IPS-18a (cell line): ENCODE measurements around the gene HMGA1.
"Not testable (repeated sequence)": the region's sequence is repeated elsewhere in the genome, so short reads cannot be mapped to it uniquely, and the experiment has no call there.

Source experiments
- H3K27ac ChIP-seq: one replicate; pipeline ENCODE4 v1.5.1; 2013; ENCODE audit warnings: low read length
- H3K27me3 ChIP-seq: one replicate; pipeline ENCODE4 v1.6.1; 2013; ENCODE audit warnings: mild to moderate bottlenecking, low read length; ENCODE audit not compliant: control insufficient read depth, insufficient read depth
- H3K36me3 ChIP-seq: one replicate; pipeline ENCODE4 v1.6.1; 2013; ENCODE audit warnings: low read depth, low read length; ENCODE audit not compliant: control insufficient read depth
- H3K4me1 ChIP-seq: one replicate; pipeline ENCODE4 v1.6.1; 2013; ENCODE audit warnings: low read depth, low read length; ENCODE audit not compliant: control insufficient read depth
- H3K4me3 ChIP-seq: one replicate; pipeline ENCODE4 v1.5.1; 2013; ENCODE audit warnings: low read length
- H3K9ac ChIP-seq: one replicate; pipeline ENCODE4 v1.6.1; 2013; ENCODE audit warnings: mild to moderate bottlenecking, low read length, moderate library complexity
- H3K9me3 ChIP-seq: one replicate; pipeline ENCODE4 v1.6.1; 2013; ENCODE audit warnings: low read depth, low read length; ENCODE audit not compliant: control insufficient read depth

HMGA1 gene

DNA sequence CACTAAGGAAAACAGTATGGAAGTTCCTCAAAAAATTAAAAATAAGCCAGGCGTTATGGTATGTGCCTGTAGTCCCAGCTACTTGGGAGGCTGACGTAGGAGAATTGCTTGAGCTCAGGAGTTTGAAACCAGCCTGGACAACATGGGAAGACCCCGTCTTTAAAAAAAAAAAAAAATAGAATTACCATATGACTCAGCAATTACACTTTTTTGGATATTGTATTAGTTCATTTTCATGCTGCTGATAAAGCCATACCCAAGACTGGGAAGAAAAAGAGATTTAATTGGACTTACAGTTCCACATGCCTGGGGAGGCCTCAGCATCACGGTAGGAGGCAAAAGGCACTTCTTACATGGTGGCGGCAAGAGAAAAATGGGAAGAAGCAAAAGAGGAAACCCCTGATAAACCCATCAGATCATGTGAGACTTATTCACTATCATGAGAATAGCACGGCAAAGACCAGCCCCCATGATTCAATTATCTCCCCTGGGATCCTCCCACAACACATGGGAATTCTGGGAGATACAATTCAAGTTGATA, 22.9 kb downstream of the HMGA1 start:
- H3K27me3 ChIP-seq, result no peaks in the 10 kb centered on the region
- H3K27ac ChIP-seq, result no peak overlapping the region
- no peaks in the 10 kb centered on the region for H3K4me1 ChIP-seq
- no peak overlapping the region for H3K4me3 ChIP-seq
- H3K36me3 ChIP-seq, result no peaks in the 10 kb centered on the region
- no peaks in the 10 kb centered on the region for H3K9me3 ChIP-seq
- no peak overlapping the region for H3K9ac ChIP-seq

DNA sequence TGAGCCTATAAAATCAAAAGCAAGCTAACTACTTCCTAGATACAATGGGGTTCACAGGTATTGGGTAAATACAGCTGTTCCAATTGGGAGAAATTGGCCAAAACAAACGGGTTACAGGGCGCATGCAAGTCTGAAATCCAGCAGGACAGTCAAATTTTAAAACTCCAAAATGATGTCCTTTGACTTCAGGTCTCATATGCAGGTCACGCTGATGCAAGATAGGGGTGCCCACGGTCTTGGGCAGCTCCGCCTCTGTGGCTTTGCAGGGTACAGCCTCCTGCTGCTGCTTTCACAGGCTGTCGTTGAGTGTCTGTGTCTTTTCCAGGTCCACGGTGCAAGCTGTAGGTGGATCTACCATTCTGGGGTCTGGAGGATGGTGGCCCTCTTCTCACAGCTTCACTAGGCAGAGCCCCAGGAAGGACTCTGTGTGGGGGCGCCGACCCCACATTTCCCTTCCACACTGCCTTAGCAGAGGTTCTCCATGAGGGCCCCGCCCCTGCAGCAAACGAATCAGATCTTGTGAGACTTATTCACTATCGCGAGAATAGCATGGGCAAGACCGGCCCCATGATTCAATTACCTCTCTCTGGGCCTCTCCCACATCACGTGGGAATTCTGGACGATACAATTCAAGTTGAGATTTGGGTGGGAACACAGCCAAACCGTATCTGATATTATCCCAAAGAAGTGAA, 24.0 kb downstream of the HMGA1 start:
- H3K9me3 ChIP-seq, result no peaks in the 10 kb centered on the region
- no peak overlapping the region for H3K9ac ChIP-seq
- H3K4me3 ChIP-seq, result no peak overlapping the region
- no peak overlapping the region for H3K27ac ChIP-seq
- H3K36me3 ChIP-seq, result no peaks in the 10 kb centered on the region
- no peaks in the 10 kb centered on the region for H3K27me3 ChIP-seq
- H3K4me1 ChIP-seq, result no peaks in the 10 kb centered on the region

GRCh38 chr6:34263484-34263883, 26.8 kb downstream of the HMGA1 start:
- H3K4me1 ChIP-seq, H3K27ac ChIP-seq, H3K9ac ChIP-seq, H3K27me3 ChIP-seq, H3K9me3 ChIP-seq, H3K36me3 ChIP-seq, H3K4me3 ChIP-seq: not testable (repeated sequence)

DNA sequence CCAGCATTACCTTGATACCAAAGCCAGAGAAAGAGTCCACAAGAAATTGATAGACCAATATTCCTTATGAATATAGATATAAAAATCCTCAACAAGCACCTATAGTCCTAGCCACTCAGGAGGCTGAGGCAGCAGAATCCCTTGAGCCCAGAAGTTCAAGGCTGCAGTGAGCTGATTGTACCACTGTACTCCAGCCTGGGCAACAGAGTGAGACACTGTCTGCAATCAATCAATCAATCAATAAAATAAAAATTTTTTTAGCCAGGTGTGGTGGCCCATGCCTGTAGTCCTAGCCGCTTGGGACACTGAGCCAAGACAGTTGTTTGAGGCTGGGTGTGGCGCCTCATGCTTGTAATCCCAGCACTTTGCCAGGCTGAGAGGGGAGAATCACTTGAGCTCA, 31.1 kb downstream of the HMGA1 start:
- Histone ChIP-seq H3K4me3 (no peak overlapping the region), H3K27ac (no peak overlapping the region), H3K9ac (no peak overlapping the region), H3K27me3 (no peaks in the 10 kb centered on the region), H3K36me3 (no peaks in the 10 kb centered on the region), H3K9me3 (no peaks in the 10 kb centered on the region), H3K4me1 (no peaks in the 10 kb centered on the region)

DNA sequence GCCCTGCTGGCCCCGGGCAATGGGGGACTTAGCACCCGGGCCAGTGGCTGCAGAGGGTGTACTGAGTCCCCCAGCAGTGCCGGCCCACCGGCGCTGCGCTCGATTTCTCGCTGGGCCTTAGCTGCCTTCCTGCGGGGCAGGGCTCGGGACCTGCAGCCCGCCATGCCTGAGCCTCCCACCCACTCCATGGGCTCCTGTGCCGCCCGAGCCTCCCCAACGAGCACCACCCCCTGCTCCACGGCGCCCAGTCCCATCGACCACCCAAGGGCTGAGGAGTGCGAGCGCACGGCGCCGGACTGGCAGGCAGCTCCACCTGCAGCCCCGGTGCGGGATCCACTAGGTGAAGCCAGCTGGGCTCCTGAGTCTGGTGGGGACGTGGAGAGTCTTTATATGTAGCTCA, 32.5 kb downstream of the HMGA1 start:
- H3K36me3 ChIP-seq, H3K4me1 ChIP-seq, H3K27ac ChIP-seq, H3K27me3 ChIP-seq, H3K4me3 ChIP-seq, H3K9ac ChIP-seq, H3K9me3 ChIP-seq: not testable (repeated sequence)

DNA sequence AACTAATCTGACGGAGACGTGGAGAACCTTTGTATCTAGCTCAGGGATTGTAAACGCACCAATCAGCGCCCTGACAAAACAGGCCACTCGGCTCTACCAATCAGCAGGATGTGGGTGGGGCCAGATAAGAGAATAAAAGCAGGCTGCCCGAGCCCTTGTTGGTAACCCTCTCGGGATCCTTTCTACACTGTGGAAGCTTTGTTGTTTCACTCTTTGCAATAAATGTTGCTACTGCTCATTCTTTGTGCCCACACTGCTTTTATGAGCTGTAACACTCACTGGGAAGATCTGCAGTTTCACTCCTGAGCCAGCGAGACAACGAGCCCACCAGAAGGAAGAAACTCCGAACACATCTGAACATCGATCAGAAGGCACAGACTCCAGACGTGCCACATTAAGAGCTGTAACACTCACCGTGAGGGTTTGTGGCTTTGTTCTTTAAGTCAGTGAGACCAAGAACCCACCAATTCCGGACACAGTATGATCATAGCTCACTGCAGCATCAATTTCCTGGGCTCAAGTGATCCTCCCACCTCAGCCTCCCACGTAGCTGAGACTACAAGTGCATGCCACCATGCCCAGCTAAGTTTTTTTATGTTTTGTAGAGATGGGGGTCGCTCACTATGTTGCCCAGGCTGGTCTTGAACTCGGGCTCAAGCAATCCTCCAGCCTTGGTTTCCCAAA, 33.1 kb downstream of the HMGA1 start:
- not testable (repeated sequence) for H3K9me3 ChIP-seq, H3K9ac ChIP-seq, H3K4me3 ChIP-seq, H3K27me3 ChIP-seq, H3K27ac ChIP-seq, H3K4me1 ChIP-seq, H3K36me3 ChIP-seq

GRCh38 chr6:34272013-34272926, 35.6 kb downstream of the HMGA1 start:
- Histone ChIP-seq H3K4me1 (no peaks in the 10 kb centered on the region), H3K27me3 (no peaks in the 10 kb centered on the region), H3K9me3 (no peaks in the 10 kb centered on the region), H3K4me3 (no peak overlapping the region), H3K36me3 (no peaks in the 10 kb centered on the region), H3K9ac (no peak overlapping the region), H3K27ac (no peak overlapping the region)

DNA sequence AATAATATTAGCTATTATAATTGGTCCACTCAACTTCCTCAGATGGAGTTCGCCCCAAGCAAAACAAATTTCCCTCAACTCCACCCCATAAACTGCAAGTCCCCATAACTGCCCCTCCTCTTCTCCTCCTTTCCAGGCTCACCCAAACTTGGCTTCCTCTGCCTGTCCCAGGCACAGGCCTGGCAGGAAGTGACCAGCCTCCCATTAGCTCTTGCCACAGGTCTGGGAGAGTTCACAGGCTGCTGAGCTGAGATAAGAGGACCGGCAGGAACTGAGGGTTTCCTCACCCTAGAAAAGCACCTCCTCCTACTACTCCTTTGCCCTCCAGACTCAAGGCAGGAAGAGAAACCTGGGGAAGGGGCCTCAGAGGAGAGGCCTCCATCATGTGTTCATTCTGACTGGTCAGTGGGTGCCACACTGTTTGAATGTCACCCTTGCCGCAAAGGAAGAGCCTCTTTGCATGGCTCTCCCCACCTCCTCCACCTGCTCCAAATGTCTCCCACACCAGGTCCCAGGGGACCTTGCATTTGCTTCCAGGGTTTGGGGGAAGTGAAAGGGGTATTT, 36.7 kb downstream of the HMGA1 start:
- no peak overlapping the region for H3K9ac ChIP-seq
- no peaks in the 10 kb centered on the region for H3K4me1 ChIP-seq
- no peak overlapping the region for H3K4me3 ChIP-seq
- no peak overlapping the region for H3K27ac ChIP-seq
- no peaks in the 10 kb centered on the region for H3K36me3 ChIP-seq
- H3K27me3 ChIP-seq, result no peaks in the 10 kb centered on the region
- H3K9me3 ChIP-seq, result no peaks in the 10 kb centered on the region

- Histone ChIP-seq H3K27me3 (no peaks in the 10 kb centered on the region), H3K27ac (no peak overlapping the region), H3K9ac (no peak overlapping the region), H3K36me3 (no peaks in the 10 kb centered on the region), H3K4me1 (no peaks in the 10 kb centered on the region), H3K4me3 (no peak overlapping the region), H3K9me3 (no peaks in the 10 kb centered on the region)
Observed at GRCh38 chr6:34274129-34274528, 37.5 kb downstream of the HMGA1 start.

GRCh38 chr6:34275128-34275804, 38.6 kb downstream of the HMGA1 start:
- no peaks in the 10 kb centered on the region for H3K27me3 ChIP-seq
- H3K9ac ChIP-seq, result no peak overlapping the region
- H3K9me3 ChIP-seq, result no peaks in the 10 kb centered on the region
- no peaks in the 10 kb centered on the region for H3K36me3 ChIP-seq
- H3K4me1 ChIP-seq, result no peaks in the 10 kb centered on the region
- no peak overlapping the region for H3K27ac ChIP-seq
- no peak overlapping the region for H3K4me3 ChIP-seq

DNA sequence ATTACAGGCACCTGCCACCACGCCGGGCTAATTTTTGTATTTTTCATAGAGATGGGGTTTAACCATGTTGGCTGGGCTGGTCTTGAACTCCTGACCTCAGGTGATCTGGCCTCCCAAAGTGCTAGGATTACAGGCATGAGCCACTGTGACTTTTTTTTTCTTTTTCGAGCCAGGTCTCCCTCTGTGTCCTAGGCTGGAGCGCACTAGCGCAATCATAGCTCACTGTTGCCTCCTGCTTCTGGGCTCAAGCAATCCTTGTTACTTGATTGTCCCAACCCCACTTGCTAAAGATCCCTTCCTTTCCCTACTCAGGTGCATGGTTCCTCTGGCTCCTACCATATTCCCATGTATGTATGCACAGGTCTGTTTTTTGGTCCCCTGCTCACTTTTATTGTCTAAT, 39.5 kb downstream of the HMGA1 start:
- H3K27ac ChIP-seq, result no peak overlapping the region
- H3K4me3 ChIP-seq, result no peak overlapping the region
- H3K27me3 ChIP-seq, result no peaks in the 10 kb centered on the region
- no peaks in the 10 kb centered on the region for H3K9me3 ChIP-seq
- no peak overlapping the region for H3K9ac ChIP-seq
- no peaks in the 10 kb centered on the region for H3K36me3 ChIP-seq
- H3K4me1 ChIP-seq, result no peaks in the 10 kb centered on the region
